ENCODE measurements around the gene FMNL2. TPM values are rescaled to one million over a fixed set of nuclear protein-coding genes. Genes with fewer than 3 reads are reported as not detected.
A peak's percentile ranks its signal among the peaks of the same experiment; 100 is the strongest.

The FMNL2 gene
- polyA plus RNA-seq, 1 donor, result 35.3 TPM

- H3K27ac ChIP-seq (ENCODE audit: low read length), result no peak overlapping the region
- H3K27me3 ChIP-seq (ENCODE audit: control insufficient read depth, insufficient read depth, low read length), result no peaks in the 10 kb centered on the region
- H3K4me3 ChIP-seq (ENCODE audit: low read length), result no peak overlapping the region
- no peaks in the 10 kb centered on the region for H3K36me3 ChIP-seq (ENCODE audit: control insufficient read depth, insufficient read depth, low read length)
- no peak for DNase-seq
- H3K9me3 ChIP-seq (ENCODE audit: control insufficient read depth, low read depth, low read length), result no peaks in the 10 kb centered on the region
- no peaks in the 10 kb centered on the region for H3K4me1 ChIP-seq (ENCODE audit: control insufficient read depth, insufficient read depth, low read length)
Measured at GRCh38 chr2:152352616-152353015, 17.6 kb downstream of the FMNL2 start.

GRCh38 chr2:152353364-152353763 lies 18.4 kb downstream of the FMNL2 start:
- no peak overlapping the region for H3K27ac ChIP-seq (ENCODE audit: low read length)
- no CpG with 5 or more reads among the region's 2 CpGs for WGBS (ENCODE audit: insufficient coverage, low lambda C conversion rate)
- no peak for DNase-seq
- no peaks in the 10 kb centered on the region for H3K27me3 ChIP-seq (ENCODE audit: control insufficient read depth, insufficient read depth, low read length)
- H3K9me3 ChIP-seq (ENCODE audit: control insufficient read depth, low read depth, low read length), result no peaks in the 10 kb centered on the region
- no peak overlapping the region for H3K4me3 ChIP-seq (ENCODE audit: low read length)
- H3K36me3 ChIP-seq (ENCODE audit: control insufficient read depth, insufficient read depth, low read length), result no peaks in the 10 kb centered on the region
- no peaks in the 10 kb centered on the region for H3K4me1 ChIP-seq (ENCODE audit: control insufficient read depth, insufficient read depth, low read length)

- Histone ChIP-seq H3K27ac (ENCODE audit: low read length) (no peak overlapping the region), H3K4me1 (ENCODE audit: control insufficient read depth, insufficient read depth, low read length) (no peaks in the 10 kb centered on the region), H3K36me3 (ENCODE audit: control insufficient read depth, insufficient read depth, low read length) (no peaks in the 10 kb centered on the region), H3K27me3 (ENCODE audit: control insufficient read depth, insufficient read depth, low read length) (no peaks in the 10 kb centered on the region), H3K4me3 (ENCODE audit: low read length) (no peak overlapping the region), H3K9me3 (ENCODE audit: control insufficient read depth, low read depth, low read length) (no peaks in the 10 kb centered on the region)
- DNase-seq, result no peak
- WGBS (ENCODE audit: insufficient coverage, low lambda C conversion rate), result 83% methylated on average over 1 of the region's 4 CpGs
Measured at GRCh38 chr2:152354069-152354755, 19.2 kb downstream of the FMNL2 start.

- H3K4me3 ChIP-seq (ENCODE audit: low read length), result no peak overlapping the region
- DNase-seq, result no peak
- H3K27me3 ChIP-seq (ENCODE audit: control insufficient read depth, insufficient read depth, low read length), result no peaks in the 10 kb centered on the region
- no peaks in the 10 kb centered on the region for H3K36me3 ChIP-seq (ENCODE audit: control insufficient read depth, insufficient read depth, low read length)
- 86% methylated on average over 1 of the region's 3 CpGs for WGBS (ENCODE audit: insufficient coverage, low lambda C conversion rate)
- no peaks in the 10 kb centered on the region for H3K9me3 ChIP-seq (ENCODE audit: control insufficient read depth, low read depth, low read length)
- H3K4me1 ChIP-seq (ENCODE audit: control insufficient read depth, insufficient read depth, low read length), result no peaks in the 10 kb centered on the region
- H3K27ac ChIP-seq (ENCODE audit: low read length), result no peak overlapping the region
Measured at GRCh38 chr2:152354909-152355308, 19.9 kb downstream of the FMNL2 start.

GRCh38 chr2:152355409-152355831 lies 20.4 kb downstream of the FMNL2 start:
- 80% methylated on average over 1 of the region's 2 CpGs for WGBS (ENCODE audit: insufficient coverage, low lambda C conversion rate)
- H3K36me3 ChIP-seq (ENCODE audit: control insufficient read depth, insufficient read depth, low read length), result no peaks in the 10 kb centered on the region
- no peak overlapping the region for H3K4me3 ChIP-seq (ENCODE audit: low read length)
- H3K4me1 ChIP-seq (ENCODE audit: control insufficient read depth, insufficient read depth, low read length), result no peaks in the 10 kb centered on the region
- no peak for DNase-seq
- no peaks in the 10 kb centered on the region for H3K9me3 ChIP-seq (ENCODE audit: control insufficient read depth, low read depth, low read length)
- no peaks in the 10 kb centered on the region for H3K27me3 ChIP-seq (ENCODE audit: control insufficient read depth, insufficient read depth, low read length)
- H3K27ac ChIP-seq (ENCODE audit: low read length), result no peak overlapping the region

GRCh38 chr2:152359573-152360363 lies 24.8 kb downstream of the FMNL2 start:
- Histone ChIP-seq H3K36me3 (ENCODE audit: control insufficient read depth, insufficient read depth, low read length) (no peaks in the 10 kb centered on the region), H3K4me3 (ENCODE audit: low read length) (no peak overlapping the region), H3K27ac (ENCODE audit: low read length) (no peak overlapping the region), H3K9me3 (ENCODE audit: control insufficient read depth, low read depth, low read length) (no peaks in the 10 kb centered on the region), H3K4me1 (ENCODE audit: control insufficient read depth, insufficient read depth, low read length) (no peaks in the 10 kb centered on the region), H3K27me3 (ENCODE audit: control insufficient read depth, insufficient read depth, low read length) (no peaks in the 10 kb centered on the region)
- no peak for DNase-seq
- 94% methylated on average over 2 of the region's 6 CpGs for WGBS (ENCODE audit: insufficient coverage, low lambda C conversion rate)

- DNase-seq, result no peak
- Histone ChIP-seq H3K27me3 (ENCODE audit: control insufficient read depth, insufficient read depth, low read length) (no peaks in the 10 kb centered on the region), H3K27ac (ENCODE audit: low read length) (no peak overlapping the region), H3K4me3 (ENCODE audit: low read length) (no peak overlapping the region), H3K4me1 (ENCODE audit: control insufficient read depth, insufficient read depth, low read length) (no peaks in the 10 kb centered on the region), H3K9me3 (ENCODE audit: control insufficient read depth, low read depth, low read length) (no peaks in the 10 kb centered on the region), H3K36me3 (ENCODE audit: control insufficient read depth, insufficient read depth, low read length) (no peaks in the 10 kb centered on the region)
- no CpG with 5 or more reads among the region's 1 CpG for WGBS (ENCODE audit: insufficient coverage, low lambda C conversion rate)
Measured at GRCh38 chr2:152363936-152364335, 29.0 kb downstream of the FMNL2 start.

GRCh38 chr2:152367547-152368390 lies 32.8 kb downstream of the FMNL2 start:
- H3K27ac ChIP-seq (ENCODE audit: low read length), result no peak overlapping the region

GRCh38 chr2:152369176-152369860 lies 34.3 kb downstream of the FMNL2 start:
- peak in 1 of 2 donors; percentile 39 for DNase-seq
- H3K27me3 ChIP-seq (ENCODE audit: control insufficient read depth, insufficient read depth, low read length), result no peaks in the 10 kb centered on the region
- no peaks in the 10 kb centered on the region for H3K9me3 ChIP-seq (ENCODE audit: control insufficient read depth, low read depth, low read length)
- no peak overlapping the region for H3K27ac ChIP-seq (ENCODE audit: low read length)
- H3K36me3 ChIP-seq (ENCODE audit: control insufficient read depth, insufficient read depth, low read length), result no peaks in the 10 kb centered on the region
- H3K4me1 ChIP-seq (ENCODE audit: control insufficient read depth, insufficient read depth, low read length), result no peaks in the 10 kb centered on the region
- 40% methylated on average over 1 of the region's 5 CpGs for WGBS (ENCODE audit: insufficient coverage, low lambda C conversion rate)
- no peak overlapping the region for H3K4me3 ChIP-seq (ENCODE audit: low read length)

More at GRCh38 chr2:152367547-152368390, 32.8 kb downstream of the FMNL2 start:
- H3K4me1 ChIP-seq (ENCODE audit: control insufficient read depth, insufficient read depth, low read length), result no peaks in the 10 kb centered on the region
- no peaks in the 10 kb centered on the region for H3K36me3 ChIP-seq (ENCODE audit: control insufficient read depth, insufficient read depth, low read length)
- H3K9me3 ChIP-seq (ENCODE audit: control insufficient read depth, low read depth, low read length), result no peaks in the 10 kb centered on the region
- no peak for DNase-seq
- WGBS (ENCODE audit: insufficient coverage, low lambda C conversion rate), result 90% methylated on average over 2 of the region's 9 CpGs
- no peak overlapping the region for H3K4me3 ChIP-seq (ENCODE audit: low read length)
- H3K27me3 ChIP-seq (ENCODE audit: control insufficient read depth, insufficient read depth, low read length), result no peaks in the 10 kb centered on the region

GRCh38 chr2:152370783-152371182 lies 35.8 kb downstream of the FMNL2 start:
- WGBS (ENCODE audit: insufficient coverage, low lambda C conversion rate), result no CpG with 5 or more reads among the region's 5 CpGs

More at GRCh38 chr2:152370783-152371182, 35.8 kb downstream of the FMNL2 start:
- Histone ChIP-seq H3K27me3 (ENCODE audit: control insufficient read depth, insufficient read depth, low read length) (no peaks in the 10 kb centered on the region), H3K36me3 (ENCODE audit: control insufficient read depth, insufficient read depth, low read length) (no peaks in the 10 kb centered on the region), H3K27ac (ENCODE audit: low read length) (no peak overlapping the region), H3K4me3 (ENCODE audit: low read length) (no peak overlapping the region), H3K4me1 (ENCODE audit: control insufficient read depth, insufficient read depth, low read length) (no peaks in the 10 kb centered on the region), H3K9me3 (ENCODE audit: control insufficient read depth, low read depth, low read length) (no peaks in the 10 kb centered on the region)
- no peak for DNase-seq

All from large intestine (tissue), 3 donors.